H9 (cell line): Measurements from ENCODE around the gene P4HA2. TPM values are rescaled to one million over a fixed set of nuclear protein-coding genes. Genes with fewer than 3 reads are reported as not detected.

Source experiments
- DNase-seq: peaks from one replicate; pipeline ENCODE4 v3.0.0-alpha.2; 2017
- H2AFZ ChIP-seq: one replicate; pipeline ENCODE4 v1.6.1; 2013; ENCODE audit warnings: mild to moderate bottlenecking, low read length, control low read depth, moderate library complexity
- H2AK5ac ChIP-seq: 2 replicates; pipeline ENCODE4 v1.6.1; 2013; ENCODE audit warnings: low read length, control low read depth, mixed read lengths; ENCODE audit not compliant: insufficient read length
- H2BK120ac ChIP-seq: one replicate; pipeline ENCODE4 v1.6.1; 2013; ENCODE audit warnings: low read depth, mild to moderate bottlenecking, low read length, control low read depth, inconsistent platforms; ENCODE audit not compliant: poor library complexity, severe bottlenecking
- H2BK12ac ChIP-seq: 2 replicates; pipeline ENCODE4 v1.6.1; 2013; ENCODE audit warnings: low read length, control low read depth, mixed read lengths, low read depth; ENCODE audit not compliant: insufficient read length
- H2BK15ac ChIP-seq: 2 replicates; pipeline ENCODE4 v1.6.1; 2013; ENCODE audit warnings: low read depth, low read length, control low read depth
- H2BK20ac ChIP-seq: one replicate; pipeline ENCODE4 v1.6.1; 2013; ENCODE audit warnings: low read depth, mild to moderate bottlenecking, low read length, control low read depth, inconsistent platforms; ENCODE audit not compliant: poor library complexity, severe bottlenecking
- H2BK5ac ChIP-seq: 2 replicates; pipeline ENCODE4 v1.6.1; 2013; ENCODE audit warnings: low read length, control low read depth, mixed read lengths; ENCODE audit not compliant: insufficient read length
- H3K14ac ChIP-seq: 2 replicates; pipeline ENCODE4 v1.6.1; 2013; ENCODE audit warnings: low read length, control low read depth; ENCODE audit not compliant: insufficient read depth
- H3K18ac ChIP-seq: 2 replicates; pipeline ENCODE4 v1.6.1; 2013; ENCODE audit warnings: low read depth, mild to moderate bottlenecking, mixed read lengths, low read length, control low read depth; ENCODE audit not compliant: insufficient read length
- H3K23ac ChIP-seq: 2 replicates; pipeline ENCODE4 v1.6.1; 2013; ENCODE audit warnings: low read length, control low read depth, mixed read lengths, low read depth; ENCODE audit not compliant: insufficient read length
- H3K23me2 ChIP-seq: 2 replicates; pipeline ENCODE4 v1.6.1; 2013; ENCODE audit warnings: low read depth, mild to moderate bottlenecking, mixed read lengths, low read length, control low read depth; ENCODE audit not compliant: insufficient read length, poor library complexity, severe bottlenecking
- H3K27ac ChIP-seq: 2 replicates; pipeline ENCODE4 v1.5.1; 2013; ENCODE audit warnings: low read length, control low read depth, mixed read lengths, low read depth; ENCODE audit not compliant: insufficient read length
- H3K27me3 ChIP-seq: 2 replicates; pipeline ENCODE4 v1.6.1; 2013; ENCODE audit warnings: low read length, control low read depth, inconsistent platforms; ENCODE audit not compliant: insufficient read depth
- H3K4ac ChIP-seq: 2 replicates; pipeline ENCODE4 v1.6.1; 2013; ENCODE audit warnings: low read depth, mild to moderate bottlenecking, control low read depth, inconsistent platforms, low read length, moderate library complexity
- H3K4me1 ChIP-seq: 2 replicates; pipeline ENCODE4 v1.6.1; 2013; ENCODE audit warnings: low read length, control low read depth, inconsistent platforms; ENCODE audit not compliant: insufficient read depth
- H3K4me2 ChIP-seq: 2 replicates; pipeline ENCODE4 v1.6.1; 2013; ENCODE audit warnings: low read length, control low read depth, mixed read lengths; ENCODE audit not compliant: insufficient read length, insufficient read depth
- H3K56ac ChIP-seq: 2 replicates; pipeline ENCODE4 v1.6.1; 2013; ENCODE audit warnings: low read depth, mild to moderate bottlenecking, mixed read lengths, low read length, control low read depth; ENCODE audit not compliant: insufficient read length
- H3K79me1 ChIP-seq: 2 replicates; pipeline ENCODE4 v1.6.1; 2013; ENCODE audit warnings: low read depth, mild to moderate bottlenecking, moderate library complexity, low read length, control low read depth, inconsistent platforms; ENCODE audit not compliant: insufficient read depth, poor library complexity, severe bottlenecking
- H3K79me2 ChIP-seq: 2 replicates; pipeline ENCODE4 v1.6.1; 2013; ENCODE audit warnings: low read length, control low read depth, inconsistent platforms; ENCODE audit not compliant: insufficient read depth
- H3K9ac ChIP-seq: 2 replicates; pipeline ENCODE4 v1.6.1; 2013; ENCODE audit warnings: low read length, control low read depth, mixed read lengths; ENCODE audit not compliant: insufficient read length; ENCODE audit errors: extremely low read depth
- H3K9me3 ChIP-seq: one replicate; pipeline ENCODE4 v1.6.1; 2013; ENCODE audit warnings: low read depth, low read length, inconsistent platforms; ENCODE audit not compliant: control insufficient read depth
- H3T11ph ChIP-seq: one replicate; pipeline ENCODE4 v1.6.1; 2013; ENCODE audit warnings: mild to moderate bottlenecking, low read length, control low read depth, inconsistent platforms
- H4K20me1 ChIP-seq: one replicate; pipeline ENCODE4 v1.6.1; 2013; ENCODE audit not compliant: control insufficient read depth, insufficient read length, insufficient read depth
- H4K5ac ChIP-seq: 2 replicates; pipeline ENCODE4 v1.6.1; 2013; ENCODE audit warnings: low read depth, mild to moderate bottlenecking, mixed read lengths, low read length, control low read depth; ENCODE audit not compliant: insufficient read length
- H4K8ac ChIP-seq: replicated peaks from 2 replicates; pipeline ENCODE4 v1.6.1; 2013; ENCODE audit warnings: low read length, control low read depth, mixed read lengths, low read depth; ENCODE audit not compliant: insufficient read length
- H4K91ac ChIP-seq: 2 replicates; pipeline ENCODE4 v1.6.1; 2013; ENCODE audit warnings: low read depth, mild to moderate bottlenecking, moderate library complexity, mixed read lengths, low read length, control low read depth; ENCODE audit not compliant: insufficient read length
- H3K27ac Mint-ChIP-seq, 3 experiments: 2 replicates in 2 of 3; 3 replicates in 1 of 3; pipeline ENCODE4 v1.8.0; 2020 to 2021; ENCODE audit warnings: mixed read lengths in 3 of 3, mild to moderate bottlenecking in 1 of 3, moderate library complexity in 1 of 3
- H3K27me3 Mint-ChIP-seq: 2 replicates; pipeline ENCODE4 v1.8.0; 2021; ENCODE audit warnings: low read depth, mild to moderate bottlenecking, moderate library complexity, mixed read lengths
- H3K36me3 Mint-ChIP-seq, 3 experiments: 2 replicates in 2 of 3; 3 replicates in 1 of 3; pipeline ENCODE4 v1.8.0; 2020 to 2021; ENCODE audit warnings: low read depth in 3 of 3, mixed read lengths in 3 of 3; ENCODE audit not compliant: insufficient read depth in 1 of 3
- H3K4me1 Mint-ChIP-seq, 2 experiments: 2 replicates each; pipeline ENCODE4 v1.8.0; 2020; ENCODE audit warnings: mixed read lengths in 2 of 2
- H3K4me3 Mint-ChIP-seq, 2 experiments: 2 replicates in 1 of 2; 3 replicates in 1 of 2; pipeline ENCODE4 v1.8.0; 2020 to 2021; ENCODE audit warnings: mild to moderate bottlenecking in 2 of 2, mixed read lengths in 2 of 2, moderate library complexity in 1 of 2
- H3K9me3 Mint-ChIP-seq, 2 experiments: 2 replicates in 1 of 2; 3 replicates in 1 of 2; pipeline ENCODE4 v1.8.0; 2020; ENCODE audit warnings: mild to moderate bottlenecking in 2 of 2, mixed read lengths in 2 of 2, moderate library complexity in 1 of 2
- WGBS: extraction: QIAGEN DNeasy Blood & Tissue Kit; methylation state at CpG from one replicate; pipeline ENCODE4 v1.1.7; 2013; ENCODE audit warnings: missing lambda C conversion rate, low lambda C conversion rate, mixed read lengths; ENCODE audit not compliant: insufficient read length; ENCODE audit errors: extremely low coverage; 5-methylcytosine and 5-hydroxymethylcytosine counted together
- total RNA-seq: library from RNA; stranded (reverse); gene quantifications from 2 replicates; pipeline ENCODE4 v1.2.1, GENCODE V29; 2021
- TF ChIP-seq, protein P1 (sequence below): fragments of 200-600 bp; sonication (generic); conservative IDR thresholded peaks from 3 replicates; pipeline ENCODE4 v1.8.0; 2021; ENCODE audit warnings: antibody characterized with exemption, mild to moderate bottlenecking

The P4HA2 gene
- total RNA-seq, 1 experiment from 2014 or later, result 15.3 TPM

DNA sequence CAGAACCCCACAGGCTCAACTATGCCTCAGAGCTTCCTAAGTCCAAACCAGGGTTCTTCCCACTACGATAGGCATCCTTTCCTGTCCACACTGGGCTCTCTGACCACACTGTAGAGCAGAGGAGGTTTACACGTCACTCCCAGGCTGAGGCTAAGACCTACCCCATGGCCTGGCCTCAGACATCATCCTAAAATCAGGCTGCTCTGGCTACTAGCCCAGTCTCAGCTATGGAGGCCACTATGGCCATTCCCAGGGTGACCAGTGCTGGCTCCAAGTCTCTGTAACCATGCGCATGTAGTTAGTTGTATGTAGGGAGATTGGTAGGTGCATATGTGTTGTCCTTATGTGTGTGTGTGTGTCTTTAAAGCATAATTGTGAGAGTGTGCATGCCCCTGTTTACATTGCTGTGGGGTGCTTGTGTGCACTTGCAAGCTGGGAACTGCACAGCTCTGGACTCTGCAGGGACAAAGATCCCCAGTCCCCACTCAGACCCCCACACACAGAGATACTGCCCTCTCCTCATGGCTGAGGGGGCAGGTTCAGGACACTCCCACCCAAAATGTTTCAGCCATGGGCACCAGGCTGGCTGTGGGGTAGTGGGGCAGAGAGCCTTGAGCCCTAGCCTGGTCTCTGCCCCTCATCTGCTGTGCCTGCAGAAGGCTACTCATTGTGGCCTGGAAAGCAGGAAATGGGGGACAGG lies 42.1 kb upstream of the P4HA2 start:
- Histone ChIP-seq H3K14ac (no peak overlapping the region), H2BK15ac (no peak overlapping the region), H2AK5ac (no peak overlapping the region), H3K79me2 (no peaks in the 10 kb centered on the region), H2BK5ac (no peak overlapping the region), H3K23ac (no peak overlapping the region), H4K5ac (no peak overlapping the region), H4K20me1 (no peaks in the 10 kb centered on the region), H2BK12ac (no peak overlapping the region), H3K18ac (no peak overlapping the region), H2AFZ (no peak overlapping the region), H2BK120ac (no peak overlapping the region), H3K4me1 (no peaks in the 10 kb centered on the region), H3T11ph (no peak overlapping the region), H3K27me3 (no peaks in the 10 kb centered on the region), H4K91ac (no peak overlapping the region), H3K79me1 (no peaks in the 10 kb centered on the region), H3K9me3 (no peaks in the 10 kb centered on the region), H3K4me2 (no peak overlapping the region), H3K56ac (no peak overlapping the region), H3K27ac (no peak overlapping the region), H4K8ac (no peak overlapping the region), H3K23me2 (peaks cover 2% of the 10 kb centered on the region), H3K4ac (no peak overlapping the region), H2BK20ac (no peak overlapping the region), H3K9ac (no peak overlapping the region)
- TF ChIP-seq, protein P1, sequence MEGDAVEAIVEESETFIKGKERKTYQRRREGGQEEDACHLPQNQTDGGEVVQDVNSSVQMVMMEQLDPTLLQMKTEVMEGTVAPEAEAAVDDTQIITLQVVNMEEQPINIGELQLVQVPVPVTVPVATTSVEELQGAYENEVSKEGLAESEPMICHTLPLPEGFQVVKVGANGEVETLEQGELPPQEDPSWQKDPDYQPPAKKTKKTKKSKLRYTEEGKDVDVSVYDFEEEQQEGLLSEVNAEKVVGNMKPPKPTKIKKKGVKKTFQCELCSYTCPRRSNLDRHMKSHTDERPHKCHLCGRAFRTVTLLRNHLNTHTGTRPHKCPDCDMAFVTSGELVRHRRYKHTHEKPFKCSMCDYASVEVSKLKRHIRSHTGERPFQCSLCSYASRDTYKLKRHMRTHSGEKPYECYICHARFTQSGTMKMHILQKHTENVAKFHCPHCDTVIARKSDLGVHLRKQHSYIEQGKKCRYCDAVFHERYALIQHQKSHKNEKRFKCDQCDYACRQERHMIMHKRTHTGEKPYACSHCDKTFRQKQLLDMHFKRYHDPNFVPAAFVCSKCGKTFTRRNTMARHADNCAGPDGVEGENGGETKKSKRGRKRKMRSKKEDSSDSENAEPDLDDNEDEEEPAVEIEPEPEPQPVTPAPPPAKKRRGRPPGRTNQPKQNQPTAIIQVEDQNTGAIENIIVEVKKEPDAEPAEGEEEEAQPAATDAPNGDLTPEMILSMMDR, result no peak
- Mint-ChIP-seq H3K36me3 (peaks cover 0 to 3% (median 1%) of the 10 kb centered on the region in 3 experiments; a peak in 1 of 7 replicates), H3K4me1 (peaks cover 8 to 17% of the 10 kb centered on the region in 2 experiments), H3K4me3 (no peak overlapping the region), H3K9me3 (no peaks in the 10 kb centered on the region), H3K27ac (no peak overlapping the region), H3K27me3 (no peaks in the 10 kb centered on the region)
- no CpG with 5 or more reads among the region's 3 CpGs for WGBS
- peak; percentile 10 for DNase-seq
